Lower leg skin (tissue), 4 donors: ENCODE data around the gene PRPF31. TPM values are rescaled to one million over a fixed set of nuclear protein-coding genes. Genes with fewer than 3 reads are reported as not detected.

Source experiments
- DNase-seq, 2 donors: peaks; one replicate each; pipeline ENCODE4 v3.0.0-alpha.2; 2019; ENCODE audit warnings: low spot score in 2 of 2
- H3K4me3 ChIP-seq: fragments of 200-600 bp; sonication (generic); 2 replicates; pipeline ENCODE4 v1.5.1; 2017; ENCODE audit warnings: mild to moderate bottlenecking, low read depth; ENCODE audit not compliant: poor library complexity, severe bottlenecking
- CTCF ChIP-seq, 3 donors: fragments of 450-650 bp; IDR thresholded peaks; one replicate each; pipeline ENCODE4 v1.5.1; 2016; ENCODE audit warnings: antibody characterized with exemption in 3 of 3, mild to moderate bottlenecking in 3 of 3, moderate library complexity in 2 of 3
- POLR2A ChIP-seq, 2 donors: fragments of 450-650 bp; IDR thresholded peaks; one replicate each; pipeline ENCODE4 v1.6.1; 2016 to 2017; ENCODE audit warnings: antibody characterized with exemption in 2 of 2, mild to moderate bottlenecking in 1 of 2, moderate library complexity in 1 of 2
- WGBS, 2 donors: methylation state at CpG; one replicate each; pipeline ENCODE4 v1.1.5; 2018; 5-methylcytosine and 5-hydroxymethylcytosine counted together
- intact Hi-C: fragments of 100-400 bp; cut with DNase I; formaldehyde crosslinking; loops from one replicate; pipeline ENCODE4 v1.15.0; 2023; ENCODE audit warnings: low total_unique reads
- total RNA-seq, 4 donors: library from RNA; depleted of rRNA; stranded (reverse); fragments of >200 nt; gene quantifications; one replicate each; pipeline ENCODE4 v1.1.0, GENCODE V29; 2016

PRPF31 gene
- total RNA-seq, 4 donors from 2014 or later: 39.2 to 65.1 (median 47.3) TPM

- intact Hi-C loops: no loop called here
- H3K4me3 ChIP-seq: no peak overlapping the region
- TF ChIP-seq CTCF (IDR thresholded peaks at IDR 0.05) (no peak), POLR2A (IDR thresholded peaks at IDR 0.05) (no peak)
- no peak for DNase-seq
- 93 to 98% methylated on average over 25 to 32 of the region's 41 CpGs for WGBS, 2 donors
Observed at GRCh38 chr19:54128796-54129616, 13.5 kb downstream of the PRPF31 start.

GRCh38 chr19:54129617-54129996 is 14.1 kb downstream of the PRPF31 start:
- H3K4me3 ChIP-seq: no peak overlapping the region
- TF ChIP-seq CTCF (IDR thresholded peaks at IDR 0.05) (no peak), POLR2A (IDR thresholded peaks at IDR 0.05) (no peak)
- intact Hi-C loops: no loop called here
- 96 to 98% methylated on average over 15 to 20 of the region's 20 CpGs for whole genome bisulfite sequencing, 2 donors
- DNase-seq: no peak

- no peak for DNase-seq
- no peak for TF ChIP-seq CTCF (IDR thresholded peaks at IDR 0.05)
- no peak for TF ChIP-seq POLR2A (IDR thresholded peaks at IDR 0.05)
- intact Hi-C loops: no loop called here
- no peak overlapping the region for H3K4me3 ChIP-seq
- 59 to 60% methylated on average over 8 to 10 of the region's 10 CpGs for whole genome bisulfite sequencing, 2 donors
Observed at GRCh38 chr19:54133312-54133956, 17.9 kb downstream of the PRPF31 start.

- intact Hi-C loops: no loop called here
- no peak for DNase-seq
- 41 to 64% methylated on average over 2 of the region's 2 CpGs for WGBS, 2 donors
- H3K4me3 ChIP-seq: no peak overlapping the region
- TF ChIP-seq CTCF (IDR thresholded peaks at IDR 0.05) (no peak), POLR2A (IDR thresholded peaks at IDR 0.05) (no peak)
Observed at GRCh38 chr19:54133957-54134590, 18.5 kb downstream of the PRPF31 start.

- H3K4me3 ChIP-seq: no peak overlapping the region
- TF ChIP-seq POLR2A (IDR thresholded peaks at IDR 0.05) (no peak), CTCF (IDR thresholded peaks at IDR 0.05) (no peak)
- 4 to 5% methylated on average over 30 of the region's 30 CpGs for WGBS, 2 donors
- intact Hi-C loops: no loop called here
- DNase-seq: no peak
Observed at GRCh38 chr19:54136086-54136863, 20.7 kb downstream of the PRPF31 start.
